ENCODE measurements around the gene CAMTA1.
A peak's percentile ranks its signal among the peaks of the same experiment; 100 is the strongest.
"Not testable (repeated sequence)": the region's sequence is repeated elsewhere in the genome, so short reads cannot be mapped to it uniquely, and the experiment has no call there.

The CAMTA1 gene

DNA sequence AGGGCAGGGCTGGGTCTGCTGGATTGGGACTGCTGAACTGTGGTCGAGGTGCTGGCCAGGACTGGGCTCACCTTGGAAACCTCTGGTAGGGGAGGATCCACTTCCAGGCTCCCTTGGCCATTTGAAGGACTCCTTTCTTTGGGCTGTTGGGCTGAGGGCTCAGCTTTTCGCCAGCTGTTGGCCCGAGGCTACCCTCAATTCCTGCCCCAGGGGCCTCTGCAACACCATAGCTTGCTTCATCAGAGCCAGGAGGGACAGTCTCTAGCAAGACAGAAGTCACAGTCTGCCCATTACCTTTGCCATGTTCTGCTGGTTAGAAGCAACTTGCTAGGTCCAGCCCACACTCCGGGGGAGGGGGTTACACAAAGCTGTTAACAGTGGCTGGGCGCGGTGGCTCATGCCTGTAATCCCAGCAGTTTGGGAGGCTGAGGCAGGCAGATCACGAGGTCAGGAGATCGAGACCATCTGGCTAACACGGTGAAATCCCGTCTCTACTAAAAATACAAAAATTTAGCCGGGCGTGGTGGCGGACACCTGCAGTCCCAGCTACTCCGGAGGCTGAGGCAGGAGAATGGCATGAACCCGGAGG is 25.0 kb downstream of the CAMTA1 start:
- not testable (repeated sequence) for DNase-seq

DNA sequence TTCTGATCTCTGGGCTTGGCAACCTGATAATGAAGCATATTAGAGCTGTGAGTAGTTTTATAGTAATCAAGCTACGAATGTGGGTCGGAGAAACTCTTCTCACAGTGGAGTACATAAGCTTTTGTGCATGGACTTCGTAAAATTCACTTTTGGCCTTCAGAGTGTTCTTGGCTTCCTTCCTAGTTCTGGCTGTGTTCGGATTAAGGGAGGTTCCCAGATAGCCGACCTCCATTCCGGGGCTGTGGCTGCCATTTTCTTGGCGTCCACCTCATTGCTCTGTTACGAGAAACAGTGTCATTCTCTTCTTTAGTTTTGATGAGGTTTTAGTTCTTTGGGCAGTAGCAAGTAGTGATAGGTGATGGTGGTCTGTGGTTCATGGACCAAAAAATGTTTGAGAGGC is 26.3 kb downstream of the CAMTA1 start:
- no peak for DNase-seq

DNA sequence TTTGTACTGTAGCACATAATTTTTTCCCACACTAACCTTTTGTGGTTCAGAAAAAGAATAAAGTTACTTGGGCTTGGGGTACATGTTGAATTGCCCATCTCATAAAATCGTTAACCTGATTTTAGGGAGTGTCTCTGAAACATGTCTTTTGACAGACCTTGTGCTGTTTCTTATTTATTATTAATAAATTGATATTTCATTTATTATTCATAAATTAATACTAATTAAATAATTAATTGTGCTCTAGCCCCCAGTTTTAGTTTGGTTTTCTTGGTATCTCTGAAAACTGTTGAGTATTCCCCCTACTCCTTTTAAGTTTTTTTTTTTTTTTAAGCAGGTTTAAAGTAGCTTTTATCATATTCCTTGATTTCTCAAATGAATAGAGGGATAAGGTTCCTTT is 27.9 kb downstream of the CAMTA1 start:
- no peak for DNase-seq

DNA sequence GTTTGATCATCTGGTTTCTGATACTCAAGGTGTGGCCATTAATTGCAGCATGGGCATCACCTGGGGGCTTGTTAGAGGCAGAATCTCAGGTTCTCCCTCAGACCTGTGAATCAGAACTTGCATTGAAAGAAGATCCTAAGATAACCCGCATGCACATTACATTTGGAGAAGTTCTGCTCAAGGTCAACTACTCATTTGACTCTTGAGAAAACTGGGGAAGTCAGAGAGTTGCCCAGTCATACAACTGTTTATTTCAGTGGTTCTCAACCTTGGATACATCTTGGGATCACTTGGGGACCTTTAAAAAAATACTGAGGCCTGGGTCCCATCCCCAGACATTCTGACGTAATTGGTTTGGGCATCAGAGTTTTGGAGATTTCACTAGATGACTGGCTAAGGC is 30.5 kb downstream of the CAMTA1 start:
- DNase-seq, result no peak

DNA sequence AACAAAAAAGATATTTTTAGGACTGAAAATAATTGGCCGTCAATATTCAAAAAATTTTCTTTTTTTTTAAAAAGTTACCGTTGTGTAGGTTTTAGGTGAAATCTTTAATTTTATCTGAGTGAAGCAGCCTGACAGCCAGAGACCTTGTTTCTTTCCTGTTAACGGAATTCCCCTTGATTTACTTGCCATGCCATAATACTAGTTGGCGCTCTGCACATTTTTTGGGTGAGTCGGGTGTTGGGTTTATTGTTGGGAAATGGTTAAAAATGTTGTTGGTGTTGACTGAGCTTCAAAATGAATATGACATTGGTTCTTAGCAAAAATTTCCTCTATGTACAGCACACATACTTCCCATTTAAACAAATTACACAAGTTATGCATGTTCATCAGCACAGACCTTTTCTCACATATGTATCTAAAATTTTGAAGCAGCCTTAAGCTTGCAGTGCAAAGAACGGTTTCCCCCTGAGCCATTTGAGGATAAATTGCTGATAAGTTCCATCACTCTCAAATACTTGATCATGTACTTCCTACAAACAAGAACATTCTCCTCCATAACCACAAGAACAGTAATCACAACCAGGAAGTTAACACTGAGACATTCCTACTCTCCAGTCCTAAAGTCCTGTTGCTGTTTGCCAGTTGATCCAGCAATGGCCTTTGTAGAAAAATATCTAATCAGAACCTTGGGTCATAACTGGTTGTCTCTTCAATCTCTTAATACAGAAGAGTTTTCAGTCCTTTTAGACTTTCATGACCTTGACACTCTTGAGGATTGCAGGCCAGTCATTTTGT is 34.2 kb downstream of the CAMTA1 start:
- no peak for DNase-seq

DNA sequence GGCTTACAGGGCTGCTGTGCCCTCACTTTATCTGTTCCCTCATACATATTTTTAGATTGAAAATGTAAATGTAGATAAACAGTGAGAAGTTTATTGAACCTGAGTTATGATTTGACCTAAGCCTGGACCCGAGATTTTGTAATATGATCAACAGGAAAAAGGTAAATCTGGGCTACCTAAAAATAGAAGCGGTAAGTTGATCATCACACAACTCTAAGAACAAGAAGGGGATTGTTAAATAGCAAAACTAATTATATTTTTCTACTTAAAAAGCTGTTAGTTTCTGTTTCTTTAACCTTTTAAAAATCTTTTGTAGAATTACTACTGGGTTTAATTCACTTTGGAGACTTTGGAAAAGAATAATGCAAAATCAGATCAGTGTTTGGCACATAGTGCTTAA is 35.6 kb downstream of the CAMTA1 start:
- DNase-seq, result no peak

DNA sequence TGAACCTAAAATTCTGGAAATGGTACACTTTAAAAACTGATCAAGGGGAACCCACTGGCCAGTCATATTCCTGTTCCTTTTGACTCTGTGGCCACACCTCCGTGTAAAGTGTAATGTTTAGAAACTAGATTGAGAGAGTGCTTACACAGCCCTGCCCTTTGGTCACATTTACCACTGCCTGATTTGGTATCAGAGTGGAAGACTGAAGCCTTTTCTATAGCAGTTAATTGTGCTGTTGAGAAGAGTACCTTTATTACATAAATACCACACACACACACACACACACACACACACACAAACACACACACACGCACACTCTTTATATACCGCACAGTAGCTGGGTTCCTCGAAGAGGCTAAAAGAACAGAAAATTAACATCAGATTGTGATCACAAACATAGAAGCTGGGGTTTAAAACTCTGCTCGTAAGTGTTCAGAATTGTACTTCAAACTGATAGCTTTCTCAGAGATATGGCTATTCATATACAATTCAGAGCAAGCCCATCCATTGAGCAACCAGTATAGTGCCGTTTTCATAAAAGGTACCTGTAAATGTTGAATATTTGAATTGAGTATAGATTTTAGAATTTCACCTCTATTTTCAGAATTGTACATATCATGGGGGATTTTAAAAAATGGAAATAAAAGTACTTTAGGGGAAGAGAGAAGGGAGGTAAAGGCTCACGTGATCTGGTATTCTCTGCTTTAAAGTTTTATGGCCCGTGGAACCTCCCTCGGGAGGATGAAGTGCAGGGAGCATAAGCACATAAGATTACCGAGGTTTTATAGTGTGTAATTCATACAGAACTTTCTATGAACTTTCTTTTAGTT is 37.5 kb downstream of the CAMTA1 start:
- DNase-seq, result no peak

DNA sequence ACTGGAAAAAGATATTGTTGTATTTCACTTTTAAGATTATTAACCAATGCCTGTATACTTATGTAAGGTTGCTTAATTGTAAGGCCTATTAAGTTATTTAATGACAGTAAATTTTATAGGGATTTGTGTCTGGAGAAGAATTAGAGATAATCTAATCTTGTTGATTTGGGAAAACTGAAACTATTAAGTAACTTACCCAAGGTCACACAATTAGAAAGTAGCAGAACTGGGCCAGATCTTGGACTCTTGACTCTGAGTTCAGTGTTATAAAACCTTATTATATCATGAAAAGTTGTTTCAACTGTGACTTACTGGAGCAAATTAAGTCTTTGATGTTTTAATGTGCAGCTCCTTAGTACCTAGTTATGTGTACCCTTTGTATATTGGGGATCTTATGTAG is 38.5 kb downstream of the CAMTA1 start:
- DNase-seq, result no peak

DNA sequence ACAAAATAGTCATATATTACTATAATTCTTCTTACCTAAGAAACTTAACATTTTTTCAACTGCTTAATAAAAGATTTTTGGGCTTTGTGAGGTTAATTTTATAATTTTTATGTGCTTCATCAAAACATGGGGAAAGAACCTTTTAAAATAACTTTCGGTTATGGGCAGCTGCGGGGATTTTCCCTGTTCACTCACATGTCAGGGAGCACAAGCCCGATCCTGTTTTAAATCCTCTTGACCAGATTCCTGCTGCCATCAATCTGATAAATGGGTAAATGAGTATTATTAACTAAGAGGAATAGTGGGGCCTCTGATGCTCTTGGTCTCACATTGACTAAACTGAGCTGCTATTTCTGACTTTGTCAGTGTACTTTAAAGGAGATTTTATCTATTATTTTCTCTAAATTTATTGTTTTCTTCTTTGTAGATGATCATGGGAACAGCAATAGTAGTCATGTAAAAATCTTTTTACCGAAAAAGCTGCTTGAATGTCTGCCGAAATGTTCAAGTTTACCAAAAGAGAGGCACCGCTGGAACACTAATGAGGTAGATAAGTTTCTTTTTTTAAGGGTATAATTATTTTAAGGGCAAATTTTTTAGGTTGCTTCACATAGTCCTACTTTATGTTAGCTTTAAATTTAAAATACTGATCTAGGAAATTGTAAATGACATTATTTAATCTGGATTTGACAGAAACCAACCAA is 39.6 kb downstream of the CAMTA1 start:
- DNase-seq, result no peak

DNA sequence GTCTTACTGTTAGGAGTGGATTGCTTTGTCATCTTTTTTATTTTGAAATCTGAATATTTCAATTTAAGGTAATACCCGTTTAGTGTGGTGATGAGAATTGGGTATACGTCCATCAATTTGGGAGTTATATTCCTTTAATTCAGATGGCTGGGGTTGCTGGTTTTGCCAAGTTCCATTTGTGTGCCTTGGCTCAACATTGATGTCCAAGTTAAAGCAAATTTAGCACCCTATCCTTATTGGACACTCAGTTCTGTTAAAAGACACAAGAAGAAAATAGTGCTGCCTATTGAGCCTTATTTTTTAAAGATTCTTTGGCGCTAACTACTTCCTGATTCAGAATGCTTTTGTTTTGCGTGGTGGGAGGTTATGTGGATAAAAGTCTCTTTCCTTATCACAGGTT is 40.6 kb downstream of the CAMTA1 start:
- DNase-seq, result no peak

DNA sequence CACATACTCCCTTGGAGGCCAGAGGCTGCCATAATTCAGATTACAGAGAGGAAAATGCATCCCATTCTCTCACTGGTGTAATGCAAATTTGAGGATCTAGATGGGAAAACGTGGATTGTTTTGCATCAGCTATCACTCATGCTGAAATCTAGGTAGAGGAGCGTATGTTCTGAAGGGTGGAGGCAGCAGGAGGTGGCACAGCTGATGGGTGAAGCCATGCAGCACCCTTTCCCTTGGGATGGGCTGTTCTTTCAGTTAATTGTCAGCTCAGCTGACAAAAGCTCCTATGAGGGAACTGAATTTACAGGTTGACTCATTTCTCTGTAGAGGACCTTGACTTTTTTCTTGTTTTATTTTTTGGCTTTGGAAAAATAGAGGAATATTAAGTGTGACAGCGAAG is 41.8 kb downstream of the CAMTA1 start:
- DNase-seq, result no peak

DNA sequence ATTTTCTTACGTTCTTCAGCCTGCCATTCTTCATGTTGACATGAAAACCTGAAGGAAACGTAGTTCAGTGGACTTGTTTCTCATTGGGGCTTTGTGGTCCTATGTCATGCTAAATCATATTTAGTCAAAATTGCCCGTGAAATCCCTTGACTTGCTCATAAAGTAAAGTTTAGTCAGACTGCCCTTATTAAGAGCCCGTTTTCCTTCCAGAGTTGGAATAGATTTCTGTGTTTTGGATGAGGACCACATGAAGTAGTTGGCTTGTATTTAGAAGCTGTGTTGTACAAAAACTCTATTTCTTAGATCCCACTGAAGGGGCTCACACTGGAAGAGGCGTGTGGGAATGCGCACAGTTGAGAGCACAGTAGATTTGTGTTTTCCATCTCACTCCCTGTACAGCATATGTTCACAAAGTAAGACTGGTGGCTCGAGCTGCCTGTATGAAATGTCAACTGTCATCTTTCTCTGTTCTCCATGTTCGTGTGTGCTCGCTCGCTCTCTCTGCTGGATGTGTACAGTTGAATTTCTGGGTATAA is 42.4 kb downstream of the CAMTA1 start:
- DNase-seq, result no peak

DNA sequence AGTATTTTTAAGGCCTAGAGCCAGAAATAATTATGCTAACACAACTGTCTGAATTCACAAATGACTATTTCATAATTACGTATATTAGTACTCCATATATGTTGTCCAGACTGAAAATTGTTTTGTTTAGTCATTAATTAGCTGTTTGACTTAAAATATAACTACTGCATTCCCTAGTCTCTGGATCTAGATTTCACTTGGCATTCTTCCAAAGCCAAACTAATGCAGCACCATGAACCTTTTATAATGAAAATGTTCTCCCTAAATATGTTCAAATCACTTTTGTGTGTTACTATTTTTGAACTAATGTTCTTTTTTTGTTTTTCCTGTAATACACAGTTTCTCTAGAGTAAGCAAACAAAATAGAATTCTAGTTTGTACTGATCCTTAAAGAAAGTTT is 46.1 kb downstream of the CAMTA1 start:
- DNase-seq, result peak; percentile 47

DNA sequence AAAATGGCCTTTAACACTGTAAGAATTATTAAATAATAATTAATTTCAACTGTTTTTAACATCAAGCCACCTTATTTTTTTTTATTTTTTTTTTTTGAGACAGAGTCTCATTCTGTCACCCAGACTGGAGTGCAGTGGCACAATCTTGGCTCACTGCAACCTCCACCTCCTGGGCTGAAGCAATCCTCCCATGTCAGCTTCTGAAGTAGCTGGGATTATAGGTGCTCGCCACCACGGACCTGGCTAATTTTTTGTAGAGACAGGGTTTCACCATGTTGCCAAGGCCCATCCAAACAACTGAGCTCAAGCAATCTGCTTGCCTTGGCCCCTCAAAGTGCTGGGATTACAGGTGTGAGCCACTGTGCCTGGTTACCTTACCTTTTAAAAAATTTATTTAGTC is 46.8 kb downstream of the CAMTA1 start:
- DNase-seq, result peak; percentile 20

DNA sequence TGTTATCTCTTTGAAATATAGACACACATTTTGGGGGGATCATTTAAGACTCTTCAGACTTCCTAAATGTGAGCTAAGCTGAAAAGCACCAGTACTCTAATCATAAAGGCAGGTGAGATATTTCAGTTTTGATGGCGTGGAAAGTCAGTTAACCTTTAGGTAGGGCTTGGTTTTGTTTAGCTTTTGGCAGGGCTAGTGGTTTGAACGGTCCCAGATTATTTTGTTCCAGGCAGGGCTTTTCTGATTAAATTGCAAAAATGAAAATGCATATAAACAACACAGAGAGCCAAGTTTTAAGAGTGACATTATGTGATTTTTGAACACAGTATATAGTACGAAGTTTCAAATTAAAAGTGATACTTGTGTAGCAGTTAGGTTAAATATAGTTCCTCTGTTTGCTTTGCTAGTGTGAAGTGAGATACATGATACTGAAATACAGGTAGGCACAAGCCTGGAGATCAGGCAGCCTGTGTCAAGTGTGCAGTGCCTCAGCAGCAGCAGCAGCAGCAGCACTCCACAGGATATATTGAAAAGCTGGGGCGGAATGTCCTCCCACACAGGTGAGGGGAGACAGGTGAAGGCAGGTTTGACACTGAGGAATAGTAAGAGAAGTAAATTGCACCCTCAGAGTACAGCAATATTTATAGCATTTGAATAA is 47.4 kb downstream of the CAMTA1 start:
- DNase-seq, result peak; percentile 85

DNA sequence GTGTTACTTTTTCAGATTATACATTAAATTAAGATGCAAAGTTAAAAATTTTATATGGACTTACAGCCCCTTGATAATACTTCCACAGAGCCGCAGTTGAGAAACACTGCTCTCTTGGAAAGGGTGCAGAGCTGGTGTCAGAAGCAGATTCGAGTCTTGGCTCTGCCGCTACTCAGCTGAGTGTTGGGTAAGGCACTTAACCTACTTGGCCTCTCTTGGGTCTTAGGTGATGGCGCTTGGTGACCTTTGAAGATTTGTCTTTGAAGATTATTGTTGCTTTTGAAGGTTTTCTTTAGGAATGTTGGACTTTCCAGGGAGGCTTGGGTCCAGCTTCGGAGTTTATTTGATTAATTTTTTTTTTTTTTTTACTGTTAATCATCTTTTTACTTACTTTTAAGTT is 48.5 kb downstream of the CAMTA1 start:
- no peak for DNase-seq

DNA sequence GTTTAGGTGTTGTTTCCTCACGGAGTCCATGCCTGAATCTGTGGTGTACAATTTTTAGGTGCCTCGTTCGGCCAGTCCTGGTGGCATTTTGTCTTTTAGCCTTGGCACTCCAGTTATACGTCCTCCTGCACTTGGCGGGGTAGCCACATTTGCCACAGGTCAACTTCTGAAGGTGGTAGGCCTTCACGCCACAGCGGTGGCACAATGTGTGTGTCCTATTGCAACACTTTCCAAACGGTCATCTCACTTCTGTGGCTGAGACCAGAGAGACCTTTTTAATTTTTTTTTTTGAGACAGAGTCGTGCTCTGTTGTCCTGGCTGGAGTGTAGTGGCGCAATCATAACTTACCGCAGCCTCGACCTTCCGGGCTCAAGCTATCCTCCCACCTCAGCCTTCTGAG is 49.1 kb downstream of the CAMTA1 start:
- DNase-seq, result no peak

DNA sequence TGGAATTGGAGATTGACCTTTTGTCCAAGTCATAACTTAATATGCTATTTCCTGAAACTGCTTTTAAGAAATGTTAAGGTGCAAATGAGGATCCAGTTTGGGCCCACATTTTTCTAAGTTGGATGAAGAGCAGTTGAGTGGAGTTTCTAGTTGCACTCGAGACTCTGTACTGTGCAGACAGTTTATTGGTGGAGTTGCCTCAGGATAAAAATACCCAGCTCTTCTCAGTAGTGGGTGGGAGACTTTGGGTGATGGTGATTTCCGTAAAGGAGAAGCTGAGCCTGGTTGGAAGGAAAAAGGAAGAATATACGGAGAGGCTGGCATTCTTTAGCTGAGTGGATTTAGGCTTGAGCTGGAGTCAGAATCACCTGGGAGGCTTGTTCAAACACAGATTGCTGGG is 49.9 kb downstream of the CAMTA1 start:
- no peak for DNase-seq

DNA sequence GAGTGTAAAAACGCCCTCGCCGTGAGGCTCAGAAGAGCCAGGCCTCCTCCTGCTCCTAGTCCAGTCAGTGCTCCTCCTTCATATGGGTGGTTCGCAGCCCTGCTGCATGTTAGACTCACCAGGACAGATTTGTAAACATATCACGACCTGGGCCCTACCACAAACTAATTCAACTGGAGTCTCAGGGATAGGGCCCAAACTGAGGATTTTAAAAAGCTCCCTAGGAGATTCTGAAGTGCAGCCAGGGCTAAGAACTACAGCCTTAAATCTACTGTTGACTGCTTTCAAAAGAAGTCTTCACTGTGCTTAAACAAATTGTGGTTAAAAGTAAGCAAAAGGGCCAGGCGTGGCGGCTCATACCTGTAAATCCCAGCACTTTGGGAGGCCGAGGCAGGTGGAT is 57.0 kb downstream of the CAMTA1 start:
- no peak for DNase-seq

DNA sequence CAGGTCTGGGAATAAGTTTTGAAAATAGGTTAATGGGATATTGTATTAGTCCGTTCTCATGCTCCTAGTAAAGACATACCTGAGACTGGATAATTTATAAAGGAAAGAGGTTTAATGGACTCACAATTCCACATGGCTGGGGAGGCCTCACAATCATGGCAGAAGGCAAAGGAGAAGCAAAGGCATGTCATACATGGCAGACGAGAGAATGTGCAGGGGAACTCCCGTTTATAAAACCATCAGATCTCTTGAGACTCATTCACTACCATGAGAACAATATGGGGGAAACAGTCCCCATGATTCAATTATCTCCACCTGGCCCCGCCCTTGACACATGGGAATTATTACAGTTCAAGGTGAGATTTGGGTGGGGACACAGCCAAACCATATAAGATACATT is 60.5 kb downstream of the CAMTA1 start:
- DNase-seq, result not testable (repeated sequence)

DNA sequence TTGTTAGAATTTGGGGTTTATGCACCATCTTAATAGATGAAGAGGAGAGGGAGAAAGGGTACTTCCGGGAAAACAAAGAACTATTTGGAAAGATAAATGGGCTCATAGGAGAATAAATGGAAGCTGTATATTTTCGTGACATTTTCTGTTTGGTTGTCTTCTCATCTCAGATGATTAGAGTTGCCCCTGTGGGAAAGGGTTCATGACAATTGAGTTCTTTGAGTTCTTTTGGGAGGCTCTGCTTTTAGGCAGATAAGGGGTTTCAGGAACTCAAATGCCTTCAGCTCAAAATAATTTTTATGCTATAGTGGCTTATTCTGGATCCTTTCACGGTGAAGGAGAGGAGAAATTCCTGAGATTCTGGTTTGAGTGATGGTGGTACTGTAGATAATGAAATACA is 63.6 kb downstream of the CAMTA1 start:
- no peak for DNase-seq

DNA sequence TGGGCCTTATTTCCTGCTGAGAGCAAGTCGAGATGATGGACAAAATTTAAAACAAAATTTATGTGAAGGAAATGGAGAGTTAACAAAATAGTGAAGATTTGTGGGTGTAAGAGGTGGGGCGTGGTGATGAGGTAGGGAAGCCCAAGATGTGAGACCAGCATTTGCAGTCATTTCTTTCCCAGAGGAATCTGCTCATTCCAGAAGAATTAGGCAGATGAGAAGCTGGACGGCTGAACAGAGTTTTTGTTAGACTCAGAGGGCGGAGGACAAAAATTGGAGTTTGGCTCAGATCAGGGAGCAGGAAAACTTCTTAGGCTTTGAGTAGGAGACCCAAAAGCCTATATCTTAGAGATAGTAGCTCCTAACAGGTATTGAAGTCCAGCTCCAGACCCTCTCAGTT is 65.3 kb downstream of the CAMTA1 start:
- no peak for DNase-seq

Measured in NCI-H1105 treated with DMSO at 0.1 percent for 48 hours (cell line).